GM12878 (cell line): ENCODE results near the gene BCCIP.

Source experiments
- IRF4 ChIP-seq: IDR thresholded peaks from 2 replicates; pipeline ENCODE4 v1.6.1; 2011; ENCODE audit warnings: low read depth, low read length
- NFIC ChIP-seq: IDR thresholded peaks from 2 replicates; pipeline ENCODE4 v1.6.1; 2012; ENCODE audit warnings: low read depth, mild to moderate bottlenecking, inconsistent platforms, low read length, moderate library complexity
- POLR2A ChIP-seq: IDR thresholded peaks from 2 replicates; pipeline ENCODE4 v1.6.1; 2011; ENCODE audit warnings: low read depth, mild to moderate bottlenecking, low read length
- RAD21 ChIP-seq: IDR thresholded peaks from 2 replicates; pipeline ENCODE4 v1.6.1; 2011; ENCODE audit warnings: mild to moderate bottlenecking, low read depth, low read length, moderate library complexity; ENCODE audit not compliant: insufficient read depth
- ZBTB33 ChIP-seq: fragments of 450-650 bp; IDR thresholded peaks from 2 replicates; pipeline ENCODE4 v1.6.1; 2017; ENCODE audit warnings: mild to moderate bottlenecking

- TF ChIP-seq RAD21: no peak
- no peak for TF ChIP-seq IRF4
- TF ChIP-seq NFIC: no peak
- TF ChIP-seq ZBTB33: no peak
- TF ChIP-seq POLR2A: no peak
Measured at GRCh38 chr10:125871338-125871737, 48.0 kb downstream of the BCCIP start.
